ENCODE results near the gene BNC1.
A peak's percentile ranks its signal among the peaks of the same experiment; 100 is the strongest.

BNC1 gene

DNA sequence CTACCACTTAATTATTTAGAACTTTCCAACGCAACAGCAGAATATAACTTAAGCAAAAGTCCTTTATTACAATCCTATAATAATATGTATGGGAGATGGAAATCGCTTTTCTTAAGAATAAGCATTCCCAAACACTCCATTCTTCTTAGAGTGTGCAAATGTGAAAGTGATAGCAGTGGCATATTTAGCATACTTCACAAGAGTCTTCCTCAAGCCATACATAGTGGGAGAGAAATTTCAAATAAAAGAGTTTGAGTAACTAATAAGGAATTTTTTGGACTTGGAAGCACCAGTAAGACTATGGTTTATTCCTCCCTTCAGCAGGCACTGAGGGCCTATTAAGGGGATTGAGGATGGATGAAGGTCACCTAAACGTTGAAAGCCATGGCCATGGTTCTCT lies 22.1 kb upstream of the BNC1 start:
- Mint-ChIP-seq H3K9me3 (no peaks in the 10 kb centered on the region), H3K27me3 (ENCODE audit: low read depth) (peaks cover 20% of the 10 kb centered on the region), H3K4me3 (no peak overlapping the region), H3K4me1 (ENCODE audit: low read depth) (no peaks in the 10 kb centered on the region), H3K27ac (no peak overlapping the region), H3K36me3 (ENCODE audit: low read depth) (no peaks in the 10 kb centered on the region)

GRCh38 chr15:83305704-83306291 lies 21.3 kb upstream of the BNC1 start:
- H3K4me1 Mint-ChIP-seq (ENCODE audit: low read depth) = no peaks in the 10 kb centered on the region
- no peak overlapping the region for H3K4me3 Mint-ChIP-seq
- peaks cover 20% of the 10 kb centered on the region for H3K27me3 Mint-ChIP-seq (ENCODE audit: low read depth)
- no peaks in the 10 kb centered on the region for H3K9me3 Mint-ChIP-seq
- H3K27ac Mint-ChIP-seq = no peak overlapping the region
- H3K36me3 Mint-ChIP-seq (ENCODE audit: low read depth) = no peaks in the 10 kb centered on the region

GRCh38 chr15:83304861-83305703 lies 20.6 kb upstream of the BNC1 start:
- no peaks in the 10 kb centered on the region for H3K4me1 Mint-ChIP-seq (ENCODE audit: low read depth)
- no peaks in the 10 kb centered on the region for H3K36me3 Mint-ChIP-seq (ENCODE audit: low read depth)
- H3K27me3 Mint-ChIP-seq (ENCODE audit: low read depth) = peaks cover 23% of the 10 kb centered on the region
- H3K27ac Mint-ChIP-seq = no peak overlapping the region
- no peak overlapping the region for H3K4me3 Mint-ChIP-seq
- no peaks in the 10 kb centered on the region for H3K9me3 Mint-ChIP-seq

DNA sequence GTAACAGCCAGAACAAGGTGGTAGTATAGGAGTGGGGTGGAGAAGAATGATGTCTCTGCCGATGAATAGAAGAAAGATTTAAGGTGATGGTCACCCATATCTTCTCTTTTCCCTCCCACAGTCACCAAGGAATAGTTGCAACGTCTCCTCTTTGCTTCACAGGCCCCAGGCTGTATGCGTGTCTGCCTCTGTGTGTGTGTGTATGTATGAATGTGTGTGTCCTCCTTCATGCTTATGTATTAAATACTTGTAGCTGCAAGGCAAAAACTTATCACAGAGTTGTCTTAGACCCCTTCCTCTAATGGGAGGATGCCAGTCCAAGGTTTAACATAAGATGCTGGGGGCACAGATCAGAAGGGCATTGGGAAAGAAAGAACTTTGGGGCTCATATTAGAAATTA lies 19.1 kb upstream of the BNC1 start:
- no peaks in the 10 kb centered on the region for H3K4me1 Mint-ChIP-seq (ENCODE audit: low read depth)
- no peak overlapping the region for H3K4me3 Mint-ChIP-seq
- H3K27me3 Mint-ChIP-seq (ENCODE audit: low read depth) = peaks cover 30% of the 10 kb centered on the region
- no peaks in the 10 kb centered on the region for H3K9me3 Mint-ChIP-seq
- no peaks in the 10 kb centered on the region for H3K36me3 Mint-ChIP-seq (ENCODE audit: low read depth)
- H3K27ac Mint-ChIP-seq = no peak overlapping the region

DNA sequence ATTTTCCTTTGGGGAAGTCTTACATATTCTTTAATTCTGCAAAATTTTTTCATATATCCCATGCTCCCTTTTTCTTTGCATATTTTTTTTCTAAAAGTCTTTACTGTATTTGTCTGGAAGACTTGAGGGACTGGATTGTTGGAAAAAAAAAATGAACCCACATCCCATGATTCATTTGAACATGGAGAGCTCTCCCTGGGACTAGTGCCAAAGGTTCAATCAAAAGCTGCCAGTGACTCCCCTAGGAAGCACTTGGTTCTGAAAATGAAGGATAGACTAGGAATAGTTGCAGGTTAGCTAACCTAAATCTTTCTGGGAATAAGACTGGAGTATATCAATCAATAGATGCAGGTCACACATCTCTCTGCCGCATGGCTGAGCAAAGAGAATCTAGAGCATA lies 16.4 kb upstream of the BNC1 start:
- Mint-ChIP-seq H3K4me3 (no peak overlapping the region), H3K27ac (no peak overlapping the region), H3K27me3 (ENCODE audit: low read depth) (peaks cover 40% of the 10 kb centered on the region), H3K4me1 (ENCODE audit: low read depth) (no peaks in the 10 kb centered on the region), H3K9me3 (no peaks in the 10 kb centered on the region), H3K36me3 (ENCODE audit: low read depth) (no peaks in the 10 kb centered on the region)

DNA sequence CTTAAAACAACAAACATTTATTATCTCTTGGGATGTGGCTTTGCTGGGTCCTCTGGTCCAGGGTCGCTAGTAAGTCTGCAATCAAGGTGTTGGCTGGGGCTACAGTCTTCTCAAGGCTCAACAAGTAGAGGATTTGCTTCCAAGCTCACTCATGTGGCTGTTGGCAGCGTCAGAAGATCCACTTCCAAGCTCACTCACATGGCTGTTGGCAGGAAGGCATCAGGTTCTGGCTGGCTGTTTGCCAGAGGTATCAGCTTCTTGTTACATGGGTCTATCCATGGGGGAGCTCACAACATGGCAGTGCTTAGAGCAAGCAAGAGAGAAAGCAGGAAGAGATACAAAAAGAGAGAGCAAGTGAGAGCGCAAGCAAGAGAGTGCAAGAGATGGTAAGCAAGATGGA lies 15.0 kb upstream of the BNC1 start:
- H3K4me1 Mint-ChIP-seq (ENCODE audit: low read depth) = no peaks in the 10 kb centered on the region
- no peak overlapping the region for H3K4me3 Mint-ChIP-seq
- H3K27ac Mint-ChIP-seq = no peak overlapping the region
- no peaks in the 10 kb centered on the region for H3K36me3 Mint-ChIP-seq (ENCODE audit: low read depth)
- H3K27me3 Mint-ChIP-seq (ENCODE audit: low read depth) = peaks cover 32% of the 10 kb centered on the region
- H3K9me3 Mint-ChIP-seq = no peaks in the 10 kb centered on the region

DNA sequence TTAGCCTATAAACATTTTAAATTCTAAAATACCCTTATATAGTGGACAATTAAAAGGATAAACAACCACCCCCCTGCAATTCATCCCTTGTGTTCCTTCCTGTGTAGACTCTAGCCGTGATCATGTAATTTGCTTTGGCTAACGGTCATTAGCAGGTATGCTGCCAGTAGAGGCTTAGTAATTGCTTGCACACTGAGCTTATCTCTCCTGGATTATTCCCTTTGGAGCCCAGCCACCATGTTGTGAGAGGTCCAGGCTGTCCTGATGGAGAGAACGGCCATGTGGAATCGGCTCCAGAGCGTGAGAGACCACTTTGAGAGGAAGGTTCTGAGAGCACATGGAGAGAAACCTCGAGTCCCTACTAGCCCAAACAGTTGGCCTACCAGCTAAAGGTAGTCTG lies 11.0 kb upstream of the BNC1 start:
- Mint-ChIP-seq H3K27me3 (ENCODE audit: low read depth) (peaks cover 20% of the 10 kb centered on the region), H3K9me3 (no peaks in the 10 kb centered on the region), H3K4me3 (no peak overlapping the region), H3K36me3 (ENCODE audit: low read depth) (no peaks in the 10 kb centered on the region), H3K27ac (no peak overlapping the region), H3K4me1 (ENCODE audit: low read depth) (no peaks in the 10 kb centered on the region)

GRCh38 chr15:83293201-83293600 lies 8.7 kb upstream of the BNC1 start:
- H3K9me3 Mint-ChIP-seq = no peaks in the 10 kb centered on the region
- H3K27ac Mint-ChIP-seq = no peak overlapping the region
- H3K27me3 Mint-ChIP-seq (ENCODE audit: low read depth) = peaks cover 19% of the 10 kb centered on the region
- H3K4me1 Mint-ChIP-seq (ENCODE audit: low read depth) = no peaks in the 10 kb centered on the region
- no peak overlapping the region for H3K4me3 Mint-ChIP-seq
- H3K36me3 Mint-ChIP-seq (ENCODE audit: low read depth) = no peaks in the 10 kb centered on the region

- Mint-ChIP-seq H3K4me1 (ENCODE audit: low read depth) (no peaks in the 10 kb centered on the region), H3K4me3 (no peak overlapping the region), H3K27ac (no peak overlapping the region), H3K9me3 (no peaks in the 10 kb centered on the region), H3K36me3 (ENCODE audit: low read depth) (no peaks in the 10 kb centered on the region), H3K27me3 (ENCODE audit: low read depth) (peaks cover 24% of the 10 kb centered on the region)
Measured at GRCh38 chr15:83292317-83292716, 7.9 kb upstream of the BNC1 start.

DNA sequence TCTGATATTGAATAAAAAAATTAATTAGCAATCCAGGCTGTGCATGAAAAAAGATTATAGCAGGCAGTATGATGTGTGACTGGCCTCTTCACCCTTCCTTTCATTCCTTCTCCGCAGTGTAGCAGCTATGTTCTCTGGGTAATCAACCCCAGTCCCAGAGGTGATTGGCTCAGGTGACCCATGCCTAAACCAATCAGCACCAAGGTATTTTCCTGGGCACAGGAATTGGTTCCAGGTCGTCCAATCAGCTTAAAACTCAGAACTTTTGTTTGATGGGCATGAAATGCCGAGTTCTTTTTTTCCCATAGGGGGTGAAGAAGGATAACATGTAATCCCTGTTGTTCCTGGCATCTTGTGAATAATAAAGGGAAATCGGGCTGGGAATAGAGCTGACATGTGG lies 5.8 kb upstream of the BNC1 start:
- H3K4me1 Mint-ChIP-seq (ENCODE audit: low read depth) = no peaks in the 10 kb centered on the region
- H3K4me3 Mint-ChIP-seq = no peak overlapping the region
- no peaks in the 10 kb centered on the region for H3K9me3 Mint-ChIP-seq
- H3K36me3 Mint-ChIP-seq (ENCODE audit: low read depth) = no peaks in the 10 kb centered on the region
- peaks cover 39% of the 10 kb centered on the region for H3K27me3 Mint-ChIP-seq (ENCODE audit: low read depth)
- H3K27ac Mint-ChIP-seq = no peak overlapping the region

- H3K27ac Mint-ChIP-seq = no peak overlapping the region
- H3K27me3 Mint-ChIP-seq (ENCODE audit: low read depth) = peaks cover 44% of the 10 kb centered on the region
- H3K4me3 Mint-ChIP-seq = no peak overlapping the region
- H3K4me1 Mint-ChIP-seq (ENCODE audit: low read depth) = no peaks in the 10 kb centered on the region
- no peaks in the 10 kb centered on the region for H3K9me3 Mint-ChIP-seq
- H3K36me3 Mint-ChIP-seq (ENCODE audit: low read depth) = no peaks in the 10 kb centered on the region
Measured at GRCh38 chr15:83289160-83289559, 4.7 kb upstream of the BNC1 start.

- Mint-ChIP-seq H3K27ac (no peak overlapping the region), H3K27me3 (ENCODE audit: low read depth) (peaks cover 50% of the 10 kb centered on the region), H3K4me3 (no peak overlapping the region), H3K36me3 (ENCODE audit: low read depth) (no peaks in the 10 kb centered on the region), H3K4me1 (ENCODE audit: low read depth) (peaks cover 3% of the 10 kb centered on the region), H3K9me3 (no peaks in the 10 kb centered on the region)
Measured at GRCh38 chr15:83288381-83288801, 3.9 kb upstream of the BNC1 start.

DNA sequence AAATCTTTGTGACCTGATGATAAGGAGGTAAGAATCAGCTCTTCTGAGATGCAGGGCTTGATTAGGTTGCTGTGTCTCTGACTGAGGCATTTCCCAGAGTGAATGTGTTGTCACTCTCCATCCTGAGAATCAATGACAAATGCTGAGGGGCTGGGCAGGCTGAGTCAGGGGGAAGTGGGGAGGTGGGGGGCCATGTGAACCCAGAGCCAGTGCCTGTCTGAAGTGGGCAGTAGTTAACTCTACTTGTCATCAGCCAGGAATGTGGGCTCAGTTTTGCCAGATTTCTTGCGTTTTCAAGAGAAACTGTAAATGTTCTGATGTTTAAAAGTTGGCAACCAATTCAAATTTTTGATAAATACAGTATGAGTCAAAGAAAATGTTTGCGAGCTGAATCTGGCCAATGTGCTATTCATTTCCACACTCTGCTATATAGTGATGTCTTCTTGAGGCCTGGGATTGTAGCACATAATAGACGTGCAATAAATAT lies 3.1 kb upstream of the BNC1 start:
- Mint-ChIP-seq H3K4me3 (no peak overlapping the region), H3K27me3 (ENCODE audit: low read depth) (peaks cover 55% of the 10 kb centered on the region), H3K4me1 (ENCODE audit: low read depth) (peaks cover 3% of the 10 kb centered on the region), H3K9me3 (no peaks in the 10 kb centered on the region), H3K36me3 (ENCODE audit: low read depth) (no peaks in the 10 kb centered on the region), H3K27ac (no peak overlapping the region)

- Mint-ChIP-seq H3K4me3 (no peak overlapping the region), H3K27me3 (ENCODE audit: low read depth) (peaks cover 70% of the 10 kb centered on the region), H3K9me3 (no peaks in the 10 kb centered on the region)
Measured at GRCh38 chr15:83285979-83286553, 1.6 kb upstream of the BNC1 start.

More at GRCh38 chr15:83285979-83286553, 1.6 kb upstream of the BNC1 start:
- Mint-ChIP-seq H3K36me3 (ENCODE audit: low read depth) (no peaks in the 10 kb centered on the region), H3K27ac (peak overlapping the region; percentile 50), H3K4me1 (ENCODE audit: low read depth) (peaks cover 3% of the 10 kb centered on the region)

All from T-helper 1 cell treated with Interleukin-12 subunit alpha and Interleukin-12 subunit beta and Interleukin-4 antibody, amounts not matched to agents 30 μg/mL and 1 μg/mL, for 36 hours (primary cell).